ENCODE results near the gene C1orf226. TPM values are rescaled to one million over a fixed set of nuclear protein-coding genes. Genes with fewer than 3 reads are reported as not detected.

Gene C1orf226
- total and polyA plus RNA-seq, 4 donors: 2.1 to 7.9 (median 2.4) TPM

DNA sequence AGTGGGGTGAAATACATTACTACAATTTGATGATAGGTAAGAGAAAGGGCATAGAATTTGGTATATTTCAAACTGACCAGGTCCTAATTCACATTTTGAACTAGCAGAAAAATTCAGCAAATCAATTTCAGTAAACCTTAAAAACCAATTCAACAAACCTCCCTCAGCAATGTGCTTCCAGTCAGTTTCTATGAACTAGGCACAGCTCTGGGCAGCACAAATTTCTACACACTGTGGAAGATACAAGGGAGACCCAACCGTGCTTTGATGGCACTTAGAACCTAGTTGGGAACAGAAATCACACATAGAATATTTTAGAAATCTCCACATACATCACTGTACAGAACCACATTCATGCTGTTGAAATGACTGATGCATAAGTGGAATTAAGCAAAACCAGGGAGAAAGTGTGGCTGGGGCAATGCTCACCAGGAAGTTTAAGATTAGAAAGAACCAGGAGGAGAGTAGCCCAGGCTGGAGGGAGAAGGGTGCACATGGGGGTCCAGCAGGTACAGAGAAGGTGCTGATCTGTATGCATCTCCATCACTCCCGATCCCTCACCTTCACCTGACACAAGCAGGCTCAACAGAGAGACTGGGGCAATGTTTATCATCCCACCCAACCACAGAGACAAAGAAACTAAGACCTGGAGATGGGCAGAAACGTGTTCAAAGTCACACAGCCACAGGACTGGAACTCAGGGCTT lies 14.8 kb downstream of the C1orf226 start:
- TF ChIP-seq, protein P1, sequence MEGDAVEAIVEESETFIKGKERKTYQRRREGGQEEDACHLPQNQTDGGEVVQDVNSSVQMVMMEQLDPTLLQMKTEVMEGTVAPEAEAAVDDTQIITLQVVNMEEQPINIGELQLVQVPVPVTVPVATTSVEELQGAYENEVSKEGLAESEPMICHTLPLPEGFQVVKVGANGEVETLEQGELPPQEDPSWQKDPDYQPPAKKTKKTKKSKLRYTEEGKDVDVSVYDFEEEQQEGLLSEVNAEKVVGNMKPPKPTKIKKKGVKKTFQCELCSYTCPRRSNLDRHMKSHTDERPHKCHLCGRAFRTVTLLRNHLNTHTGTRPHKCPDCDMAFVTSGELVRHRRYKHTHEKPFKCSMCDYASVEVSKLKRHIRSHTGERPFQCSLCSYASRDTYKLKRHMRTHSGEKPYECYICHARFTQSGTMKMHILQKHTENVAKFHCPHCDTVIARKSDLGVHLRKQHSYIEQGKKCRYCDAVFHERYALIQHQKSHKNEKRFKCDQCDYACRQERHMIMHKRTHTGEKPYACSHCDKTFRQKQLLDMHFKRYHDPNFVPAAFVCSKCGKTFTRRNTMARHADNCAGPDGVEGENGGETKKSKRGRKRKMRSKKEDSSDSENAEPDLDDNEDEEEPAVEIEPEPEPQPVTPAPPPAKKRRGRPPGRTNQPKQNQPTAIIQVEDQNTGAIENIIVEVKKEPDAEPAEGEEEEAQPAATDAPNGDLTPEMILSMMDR (IDR thresholded peaks at IDR 0.05; ENCODE audit: control extremely low read depth, extremely low read depth): no peak
- H3K9ac ChIP-seq (ENCODE audit: insufficient read depth in 1 of 2, low read length in 2 of 2): no peak overlapping the region
- no peak overlapping the region for H3K27ac ChIP-seq (ENCODE audit: low read depth in 1 of 2, low read length in 1 of 2)
- no peaks in the 10 kb centered on the region for H3K27me3 ChIP-seq (ENCODE audit: control insufficient read depth in 3 of 3, insufficient read depth in 3 of 3, low read length in 2 of 3)
- no peak overlapping the region for H3K4me3 ChIP-seq
- H3K4me1 ChIP-seq (ENCODE audit: control insufficient read depth in 5 of 5, insufficient read depth in 5 of 5, low read length in 5 of 5): peaks cover 0 to 3% (median 0%) of the 10 kb centered on the region in 5 donors
- H3K9me3 ChIP-seq (ENCODE audit: control insufficient read depth in 4 of 4, insufficient read depth in 3 of 4, low read length in 3 of 4): no peaks in the 10 kb centered on the region
- WGBS, 2 donors: 83 to 93% methylated on average over 3 of the region's 3 CpGs
- DNase-seq: no peak
- no peaks in the 10 kb centered on the region for H3K36me3 ChIP-seq (ENCODE audit: control insufficient read depth in 4 of 4, insufficient read depth in 4 of 4, low read length in 4 of 4)
- no peak for ATAC-seq (ENCODE audit: insufficient read depth, low FRiP score)

GRCh38 chr1:162397039-162397448 lies 15.5 kb downstream of the C1orf226 start:
- H3K4me3 ChIP-seq: no peak overlapping the region
- H3K9ac ChIP-seq (ENCODE audit: insufficient read depth in 1 of 2, low read length in 2 of 2): no peak overlapping the region
- H3K9me3 ChIP-seq (ENCODE audit: control insufficient read depth in 4 of 4, insufficient read depth in 3 of 4, low read length in 3 of 4): no peaks in the 10 kb centered on the region
- DNase-seq (no peak), ATAC-seq (ENCODE audit: insufficient read depth, low FRiP score) (no peak)
- H3K27ac ChIP-seq (ENCODE audit: low read depth in 1 of 2, low read length in 1 of 2): no peak overlapping the region
- TF ChIP-seq, protein P1 (IDR thresholded peaks at IDR 0.05; ENCODE audit: control extremely low read depth, extremely low read depth): no peak
- no peaks in the 10 kb centered on the region for H3K36me3 ChIP-seq (ENCODE audit: control insufficient read depth in 4 of 4, insufficient read depth in 4 of 4, low read length in 4 of 4)
- H3K27me3 ChIP-seq (ENCODE audit: control insufficient read depth in 3 of 3, insufficient read depth in 3 of 3, low read length in 2 of 3): no peaks in the 10 kb centered on the region
- 86 to 90% methylated on average over 3 of the region's 3 CpGs for WGBS, 2 donors
- H3K4me1 ChIP-seq (ENCODE audit: control insufficient read depth in 5 of 5, insufficient read depth in 5 of 5, low read length in 5 of 5): peaks cover 0 to 1% (median 0%) of the 10 kb centered on the region in 5 donors

DNA sequence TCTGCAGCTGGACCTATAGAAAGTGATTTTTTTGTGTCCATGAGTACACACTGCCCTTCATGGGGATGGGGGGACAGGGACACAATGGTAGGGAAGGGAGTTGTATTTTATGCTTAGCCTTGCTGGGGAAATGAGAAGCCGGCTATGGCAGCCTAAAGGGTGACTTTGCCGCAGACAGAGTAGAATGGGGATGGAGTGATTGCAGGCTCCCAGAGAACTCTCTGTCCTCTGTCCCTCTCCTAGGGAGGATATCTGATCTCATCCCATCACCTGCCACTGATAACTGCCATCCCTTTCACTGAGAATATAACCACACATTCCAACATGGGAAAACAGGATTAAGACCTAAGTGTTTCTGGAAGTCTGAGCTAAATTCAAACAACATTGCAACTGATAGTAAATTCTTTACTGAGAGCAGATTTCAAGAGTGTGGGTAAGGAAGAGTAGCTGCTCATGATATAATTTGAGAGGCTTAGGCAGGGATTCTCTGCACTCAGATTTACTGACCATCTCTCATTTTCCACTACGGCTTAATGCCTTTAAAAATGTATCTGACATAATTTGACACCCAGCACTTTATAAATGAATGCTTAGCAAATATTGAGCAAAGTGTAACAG lies 16.5 kb downstream of the C1orf226 start:
- TF ChIP-seq, protein P1 (IDR thresholded peaks at IDR 0.05; ENCODE audit: control extremely low read depth, extremely low read depth): no peak
- WGBS, 2 donors: 74 to 79% methylated on average over 3 of the region's 3 CpGs

More for the DNA sequence above, 16.5 kb downstream of the C1orf226 start:
- Histone ChIP-seq H3K4me1 (ENCODE audit: control insufficient read depth in 5 of 5, insufficient read depth in 5 of 5, low read length in 5 of 5) (peaks cover 0 to 1% (median 0%) of the 10 kb centered on the region in 5 donors), H3K9me3 (ENCODE audit: control insufficient read depth in 4 of 4, insufficient read depth in 3 of 4, low read length in 3 of 4) (no peaks in the 10 kb centered on the region), H3K27me3 (ENCODE audit: control insufficient read depth in 3 of 3, insufficient read depth in 3 of 3, low read length in 2 of 3) (no peaks in the 10 kb centered on the region), H3K36me3 (ENCODE audit: control insufficient read depth in 4 of 4, insufficient read depth in 4 of 4, low read length in 4 of 4) (no peaks in the 10 kb centered on the region), H3K27ac (ENCODE audit: low read depth in 1 of 2, low read length in 1 of 2) (no peak overlapping the region), H3K4me3 (no peak overlapping the region), H3K9ac (ENCODE audit: insufficient read depth in 1 of 2, low read length in 2 of 2) (no peak overlapping the region)
- no peak for DNase-seq
- no peak for ATAC-seq (ENCODE audit: insufficient read depth, low FRiP score)

Measured in lung (tissue), 12 donors.